HG02840 (cell line): ENCODE data around the gene LRRC74A.

ENCODE experiments used
- ATAC-seq: cut with Tn5 transposase; IDR thresholded peaks from one replicate; pipeline ENCODE4 v1.9.1; 2021; ENCODE audit warnings: mild to moderate bottlenecking, moderate library complexity, moderate number of reproducible peaks; ENCODE audit not compliant: unreplicated experiment, low FRiP score

Gene LRRC74A

GRCh38 chr14:76808990-76809389 is 17.2 kb upstream of the LRRC74A start:
- no peak for ATAC-seq

- no peak for ATAC-seq
Measured at GRCh38 chr14:76810525-76810924, 15.7 kb upstream of the LRRC74A start.

- ATAC-seq = no peak
Measured at GRCh38 chr14:76810953-76811400, 15.2 kb upstream of the LRRC74A start.

GRCh38 chr14:76811561-76811960 is 14.6 kb upstream of the LRRC74A start:
- ATAC-seq = no peak

GRCh38 chr14:76812093-76812421 is 14.2 kb upstream of the LRRC74A start:
- ATAC-seq = no peak

GRCh38 chr14:76812422-76813383 is 13.5 kb upstream of the LRRC74A start, which contains the start of gene ANGEL1:
TSS of gene ANGEL1 (minus strand) at chr14:76812882. CDS start at chr14:76812827, 55 bp downstream.
- peak; percentile 85 for ATAC-seq

- no peak for ATAC-seq
Measured at GRCh38 chr14:76814726-76815645, 11.2 kb upstream of the LRRC74A start.

GRCh38 chr14:76820700-76821099 is 5.5 kb upstream of the LRRC74A start:
- ATAC-seq = no peak

GRCh38 chr14:76827696-76828296 is 1.6 kb downstream of the LRRC74A start:
- no peak for ATAC-seq

- ATAC-seq = no peak
Measured at GRCh38 chr14:76828339-76829012, 2.3 kb downstream of the LRRC74A start.

- ATAC-seq = no peak
Measured at GRCh38 chr14:76829013-76829365, 2.8 kb downstream of the LRRC74A start.

- no peak for ATAC-seq
Measured at GRCh38 chr14:76829650-76830421, 3.6 kb downstream of the LRRC74A start.

GRCh38 chr14:76830556-76830955 is 4.3 kb downstream of the LRRC74A start:
- no peak for ATAC-seq

- ATAC-seq = no peak
Measured at GRCh38 chr14:76832503-76832988, 6.3 kb downstream of the LRRC74A start.

GRCh38 chr14:76833011-76833410 is 6.8 kb downstream of the LRRC74A start:
- ATAC-seq = no peak

- no peak for ATAC-seq
Measured at GRCh38 chr14:76834241-76834661, 8.0 kb downstream of the LRRC74A start.

- ATAC-seq = no peak
Measured at GRCh38 chr14:76836029-76836630, 9.9 kb downstream of the LRRC74A start.

- ATAC-seq = no peak
Measured at GRCh38 chr14:76837524-76837923, 11.3 kb downstream of the LRRC74A start.

GRCh38 chr14:76842414-76842813 is 16.2 kb downstream of the LRRC74A start:
- no peak for ATAC-seq
